ENCODE results near the gene RAB21.

RAB21 gene

GRCh38 chr12:71849109-71849851 lies 94.6 kb downstream of the RAB21 start:
- Histone ChIP-seq H3K23ac (ENCODE audit: low read length) (no peak overlapping the region), H3K79me1 (ENCODE audit: low read length) (peaks cover 11% of the 10 kb centered on the region), H3K4me1 (ENCODE audit: control insufficient read depth, low read depth, low read length) (no peaks in the 10 kb centered on the region), H3K79me2 (ENCODE audit: control insufficient read depth, insufficient read depth, low read length) (peaks cover 24% of the 10 kb centered on the region), H2BK120ac (ENCODE audit: low read depth, low read length) (no peak overlapping the region), H3K36me3 (ENCODE audit: control insufficient read depth, insufficient read depth, low read length) (no peaks in the 10 kb centered on the region), H4K8ac (ENCODE audit: low read depth, low read length) (no peak overlapping the region), H3K4ac (ENCODE audit: low read depth, low read length) (no peak overlapping the region), H3K4me3 (ENCODE audit: low read length) (no peak overlapping the region), H2BK15ac (replicated peaks; ENCODE audit: low read depth) (no peak overlapping the region), H3K27ac (ENCODE audit: low read depth, low read length) (no peak overlapping the region), H3K56ac (ENCODE audit: low read length) (no peak overlapping the region), H3K4me2 (ENCODE audit: low read length) (no peak overlapping the region), H2AK5ac (ENCODE audit: low read length) (no peak overlapping the region), H4K5ac (ENCODE audit: low read length) (no peak overlapping the region), H3K18ac (ENCODE audit: low read length) (no peak overlapping the region), H2BK5ac (ENCODE audit: low read length) (no peak overlapping the region), H3K27me3 (ENCODE audit: insufficient read depth, low read length, poor library complexity) (no peaks in the 10 kb centered on the region), H3K9ac (ENCODE audit: low read length) (no peak overlapping the region)
- DNase-seq, result no peak
- WGBS (ENCODE audit: extremely low coverage, insufficient coverage, low lambda C conversion rate), result no CpG with 5 or more reads among the region's 8 CpGs

Data from mesendoderm (in vitro differentiated cells).